ENCODE measurements around the gene RNASEH1.
"Not testable (repeated sequence)": the region's sequence is repeated elsewhere in the genome, so short reads cannot be mapped to it uniquely, and the experiment has no call there.

Gene RNASEH1

GRCh38 chr2:3517948-3518495 lies 40.1 kb downstream of the RNASEH1 start:
- DNase-seq = no peak

GRCh38 chr2:3516831-3517230 lies 41.3 kb downstream of the RNASEH1 start:
- DNase-seq = no peak

GRCh38 chr2:3515438-3515837 lies 42.7 kb downstream of the RNASEH1 start:
- DNase-seq = not testable (repeated sequence)

- DNase-seq = no peak
Measured at GRCh38 chr2:3513026-3513810, 44.9 kb downstream of the RNASEH1 start.

- no peak for DNase-seq
Measured at GRCh38 chr2:3512086-3512485, 46.0 kb downstream of the RNASEH1 start.

GRCh38 chr2:3505771-3506170 lies 52.4 kb downstream of the RNASEH1 start:
- no peak for DNase-seq

- no peak for DNase-seq
Measured at GRCh38 chr2:3504741-3505140, 53.4 kb downstream of the RNASEH1 start.

GRCh38 chr2:3503483-3503882 lies 54.6 kb downstream of the RNASEH1 start:
- DNase-seq = no peak

- DNase-seq = no peak
Measured at GRCh38 chr2:3503046-3503445, 55.1 kb downstream of the RNASEH1 start.

- DNase-seq = no peak
Measured at GRCh38 chr2:3500326-3500899, 57.7 kb downstream of the RNASEH1 start.

- no peak for DNase-seq
Measured at GRCh38 chr2:3498783-3499394, 59.2 kb downstream of the RNASEH1 start.

GRCh38 chr2:3496708-3497080 lies 61.4 kb downstream of the RNASEH1 start:
- not testable (repeated sequence) for DNase-seq

Data from CD4-positive, alpha-beta T cell treated with Interleukin-6 for 4 hours (primary cell).